ENCODE data around the gene KCNK15.

KCNK15 gene

GRCh38 chr20:44738813-44739477 lies 6.7 kb upstream of the KCNK15 start:
- Mint-ChIP-seq H3K36me3 (no peaks in the 10 kb centered on the region), H3K9me3 (ENCODE audit: low read depth) (no peaks in the 10 kb centered on the region), H3K4me3 (no peak overlapping the region), H3K4me1 (ENCODE audit: low read depth) (peaks cover 9% of the 10 kb centered on the region), H3K27me3 (no peaks in the 10 kb centered on the region), H3K27ac (no peak overlapping the region)

GRCh38 chr20:44739942-44740341 lies 5.7 kb upstream of the KCNK15 start:
- H3K4me3 Mint-ChIP-seq, result no peak overlapping the region
- peaks cover 9% of the 10 kb centered on the region for H3K4me1 Mint-ChIP-seq (ENCODE audit: low read depth)
- no peaks in the 10 kb centered on the region for H3K36me3 Mint-ChIP-seq
- no peaks in the 10 kb centered on the region for H3K27me3 Mint-ChIP-seq
- H3K9me3 Mint-ChIP-seq (ENCODE audit: low read depth), result no peaks in the 10 kb centered on the region
- H3K27ac Mint-ChIP-seq, result no peak overlapping the region

- H3K4me1 Mint-ChIP-seq (ENCODE audit: low read depth), result peaks cover 5% of the 10 kb centered on the region
- H3K9me3 Mint-ChIP-seq (ENCODE audit: low read depth), result no peaks in the 10 kb centered on the region
- H3K27me3 Mint-ChIP-seq, result peaks cover 6% of the 10 kb centered on the region
- H3K27ac Mint-ChIP-seq, result no peak overlapping the region
- H3K4me3 Mint-ChIP-seq, result no peak overlapping the region
- H3K36me3 Mint-ChIP-seq, result no peaks in the 10 kb centered on the region
Measured at GRCh38 chr20:44742304-44743079, 3.2 kb upstream of the KCNK15 start.

- Mint-ChIP-seq H3K27ac (no peak overlapping the region), H3K36me3 (no peaks in the 10 kb centered on the region), H3K27me3 (peaks cover 6% of the 10 kb centered on the region), H3K4me3 (no peak overlapping the region), H3K9me3 (ENCODE audit: low read depth) (no peaks in the 10 kb centered on the region), H3K4me1 (ENCODE audit: low read depth) (peaks cover 5% of the 10 kb centered on the region)
Measured at GRCh38 chr20:44743080-44743701, 2.5 kb upstream of the KCNK15 start.

GRCh38 chr20:44743916-44744655 lies 1.6 kb upstream of the KCNK15 start:
- H3K4me3 Mint-ChIP-seq, result no peak overlapping the region
- H3K4me1 Mint-ChIP-seq (ENCODE audit: low read depth), result peaks cover 5% of the 10 kb centered on the region
- no peak overlapping the region for H3K27ac Mint-ChIP-seq
- H3K27me3 Mint-ChIP-seq, result peaks cover 8% of the 10 kb centered on the region
- no peaks in the 10 kb centered on the region for H3K9me3 Mint-ChIP-seq (ENCODE audit: low read depth)
- H3K36me3 Mint-ChIP-seq, result no peaks in the 10 kb centered on the region

GRCh38 chr20:44745122-44745597 lies 505 bp upstream of the KCNK15 start:
- Mint-ChIP-seq H3K4me1 (ENCODE audit: low read depth) (peaks cover 5% of the 10 kb centered on the region), H3K36me3 (no peaks in the 10 kb centered on the region), H3K27ac (no peak overlapping the region), H3K4me3 (peak overlapping the region; percentile 82), H3K27me3 (peaks cover 9% of the 10 kb centered on the region), H3K9me3 (ENCODE audit: low read depth) (no peaks in the 10 kb centered on the region)

- Mint-ChIP-seq H3K9me3 (ENCODE audit: low read depth) (no peaks in the 10 kb centered on the region), H3K27me3 (peaks cover 12% of the 10 kb centered on the region), H3K36me3 (no peaks in the 10 kb centered on the region), H3K4me3 (peak overlapping the region; percentile 81), H3K27ac (peak overlapping the region; percentile 64), H3K4me1 (ENCODE audit: low read depth) (peaks cover 5% of the 10 kb centered on the region)
Measured at GRCh38 chr20:44746367-44747165, 901 bp downstream of the KCNK15 start.

GRCh38 chr20:44747166-44748004 lies 1.7 kb downstream of the KCNK15 start:
- H3K27ac Mint-ChIP-seq, result peak overlapping the region; percentile 80

GRCh38 chr20:44748005-44748370 lies 2.3 kb downstream of the KCNK15 start:
- H3K27me3 Mint-ChIP-seq, result peaks cover 12% of the 10 kb centered on the region

More at GRCh38 chr20:44747166-44748004, 1.7 kb downstream of the KCNK15 start:
- Mint-ChIP-seq H3K9me3 (ENCODE audit: low read depth) (no peaks in the 10 kb centered on the region), H3K27me3 (peaks cover 12% of the 10 kb centered on the region), H3K36me3 (no peaks in the 10 kb centered on the region), H3K4me1 (ENCODE audit: low read depth) (peaks cover 5% of the 10 kb centered on the region), H3K4me3 (peak overlapping the region; percentile 81)

GRCh38 chr20:44750081-44750805 lies 4.6 kb downstream of the KCNK15 start:
- Mint-ChIP-seq H3K4me1 (ENCODE audit: low read depth) (peaks cover 3% of the 10 kb centered on the region), H3K36me3 (no peaks in the 10 kb centered on the region), H3K27me3 (peaks cover 11% of the 10 kb centered on the region), H3K4me3 (no peak overlapping the region), H3K9me3 (ENCODE audit: low read depth) (no peaks in the 10 kb centered on the region), H3K27ac (no peak overlapping the region)

More at GRCh38 chr20:44748005-44748370, 2.3 kb downstream of the KCNK15 start:
- Mint-ChIP-seq H3K36me3 (no peaks in the 10 kb centered on the region), H3K4me3 (no peak overlapping the region), H3K27ac (no peak overlapping the region), H3K9me3 (ENCODE audit: low read depth) (no peaks in the 10 kb centered on the region), H3K4me1 (ENCODE audit: low read depth) (peaks cover 5% of the 10 kb centered on the region)

GRCh38 chr20:44752099-44752931 lies 6.7 kb downstream of the KCNK15 start:
- no peak overlapping the region for H3K27ac Mint-ChIP-seq
- no peaks in the 10 kb centered on the region for H3K9me3 Mint-ChIP-seq (ENCODE audit: low read depth)
- no peak overlapping the region for H3K4me3 Mint-ChIP-seq
- peaks cover 2% of the 10 kb centered on the region for H3K4me1 Mint-ChIP-seq (ENCODE audit: low read depth)
- H3K36me3 Mint-ChIP-seq, result no peaks in the 10 kb centered on the region
- peaks cover 8% of the 10 kb centered on the region for H3K27me3 Mint-ChIP-seq

GRCh38 chr20:44754554-44754953 lies 8.9 kb downstream of the KCNK15 start:
- H3K27ac Mint-ChIP-seq, result no peak overlapping the region
- no peak overlapping the region for H3K4me3 Mint-ChIP-seq
- H3K36me3 Mint-ChIP-seq, result no peaks in the 10 kb centered on the region
- no peaks in the 10 kb centered on the region for H3K4me1 Mint-ChIP-seq (ENCODE audit: low read depth)
- no peaks in the 10 kb centered on the region for H3K9me3 Mint-ChIP-seq (ENCODE audit: low read depth)
- H3K27me3 Mint-ChIP-seq, result peaks cover 3% of the 10 kb centered on the region
